ENCODE data around the gene ANGEL2. TPM values are rescaled to one million over a fixed set of nuclear protein-coding genes. Genes with fewer than 3 reads are reported as not detected.
"Not testable (repeated sequence)": the region's sequence is repeated elsewhere in the genome, so short reads cannot be mapped to it uniquely, and the experiment has no call there.

The ANGEL2 gene
- total RNA-seq, 8 experiments from 2014 or later: 37.3 to 72.6 (median 42.2) TPM

- ATAC-seq (replicated peaks in 6 of 8); H3K27ac ChIP-seq; in situ Hi-C loops (cut with MboI; ENCODE audit: low pct_unique_long_range_greater_than_20kb in 2 of 9, low sequenced_read_pairs in 9 of 9, unreplicated experiment in 9 of 9); H3K4me1 ChIP-seq (replicated peaks in 1 of 2); H3K4me3 ChIP-seq: not testable (repeated sequence)
- WGBS, 10 experiments: 33 to 100% (median 87%) methylated on average over 1 of the region's 1 CpG; no CpG with 5 or more reads in 4 of the 10 experiments
Observed at GRCh38 chr1:212964993-212965392, 50.7 kb downstream of the ANGEL2 start.

GRCh38 chr1:212964102-212964501 is 51.6 kb downstream of the ANGEL2 start:
- H3K27ac ChIP-seq: no peak overlapping the region
- in situ Hi-C loops (cut with MboI; ENCODE audit: low pct_unique_long_range_greater_than_20kb in 2 of 9, low sequenced_read_pairs in 9 of 9, unreplicated experiment in 9 of 9): no loop called here
- peaks cover 5 to 8% of the 10 kb centered on the region in 2 donors for H3K4me1 ChIP-seq (replicated peaks in 1 of 2)
- no peak overlapping the region for H3K4me3 ChIP-seq
- WGBS, 10 experiments: 50 to 100% (median 86%) methylated on average over 1 to 4 of the region's 6 CpGs; no CpG with 5 or more reads in 5 of the 10 experiments
- ATAC-seq (replicated peaks in 6 of 8): no peak

GRCh38 chr1:212962509-212962908 is 53.2 kb downstream of the ANGEL2 start:
- ATAC-seq (replicated peaks in 6 of 8): peak in 1 of 8 experiments; percentile 12
- 20 to 100% (median 98%) methylated on average over 1 to 5 of the region's 5 CpGs; no CpG with 5 or more reads in 4 of the 10 experiments for WGBS, 10 experiments
- in situ Hi-C loops (cut with MboI; ENCODE audit: low pct_unique_long_range_greater_than_20kb in 2 of 9, low sequenced_read_pairs in 9 of 9, unreplicated experiment in 9 of 9): no loop called here
- H3K4me3 ChIP-seq: no peak overlapping the region
- no peaks in the 10 kb centered on the region for H3K4me1 ChIP-seq (replicated peaks in 1 of 2)
- H3K27ac ChIP-seq: no peak overlapping the region

- Histone ChIP-seq H3K4me3 (no peak overlapping the region), H3K27ac (no peak overlapping the region), H3K4me1 (replicated peaks in 1 of 2) (no peaks in the 10 kb centered on the region)
- 50 to 100% (median 88%) methylated on average over 1 to 6 of the region's 6 CpGs for WGBS, 10 experiments
- ATAC-seq (replicated peaks in 6 of 8): no peak
- in situ Hi-C loops (cut with MboI; ENCODE audit: low pct_unique_long_range_greater_than_20kb in 2 of 9, low sequenced_read_pairs in 9 of 9, unreplicated experiment in 9 of 9): no loop called here
Observed at GRCh38 chr1:212960932-212961331, 54.7 kb downstream of the ANGEL2 start.

- no peak for ATAC-seq (replicated peaks in 6 of 8)
- Histone ChIP-seq H3K4me3 (no peak overlapping the region), H3K4me1 (replicated peaks in 1 of 2) (no peaks in the 10 kb centered on the region), H3K27ac (no peak overlapping the region)
- in situ Hi-C loops (cut with MboI; ENCODE audit: low pct_unique_long_range_greater_than_20kb in 2 of 9, low sequenced_read_pairs in 9 of 9, unreplicated experiment in 9 of 9): no loop called here
- 20 to 100% (median 89%) methylated on average over 1 to 15 of the region's 18 CpGs; no CpG with 5 or more reads in 3 of the 10 experiments for WGBS, 10 experiments
Observed at GRCh38 chr1:212959266-212960220, 56.1 kb downstream of the ANGEL2 start.

- Histone ChIP-seq H3K4me1 (replicated peaks in 1 of 2) (peaks cover 0 to 3% of the 10 kb centered on the region in 2 donors), H3K27ac (no peak overlapping the region), H3K4me3 (no peak overlapping the region)
- 50 to 100% (median 78%) methylated on average over 2 to 8 of the region's 10 CpGs; no CpG with 5 or more reads in 4 of the 10 experiments for WGBS, 10 experiments
- in situ Hi-C loops (cut with MboI; ENCODE audit: low pct_unique_long_range_greater_than_20kb in 2 of 9, low sequenced_read_pairs in 9 of 9, unreplicated experiment in 9 of 9): no loop called here
- peak in 5 of 8 experiments; percentile 33 to 79 (median 56) for ATAC-seq (replicated peaks in 6 of 8)
Observed at GRCh38 chr1:212958175-212958574, 57.5 kb downstream of the ANGEL2 start.

- in situ Hi-C loops (cut with MboI; ENCODE audit: low pct_unique_long_range_greater_than_20kb in 2 of 9, low sequenced_read_pairs in 9 of 9, unreplicated experiment in 9 of 9): no loop called here
- Histone ChIP-seq H3K4me3 (no peak overlapping the region), H3K4me1 (replicated peaks in 1 of 2) (peaks cover 6 to 9% of the 10 kb centered on the region in 2 donors), H3K27ac (no peak overlapping the region)
- no peak for ATAC-seq (replicated peaks in 6 of 8)
- 40 to 100% (median 97%) methylated on average over 1 to 6 of the region's 6 CpGs; no CpG with 5 or more reads in 3 of the 10 experiments for WGBS, 10 experiments
Observed at GRCh38 chr1:212957546-212957945, 58.1 kb downstream of the ANGEL2 start.

GRCh38 chr1:212955961-212956620 is 59.6 kb downstream of the ANGEL2 start:
- H3K4me3 ChIP-seq: no peak overlapping the region
- in situ Hi-C loops (cut with MboI; ENCODE audit: low pct_unique_long_range_greater_than_20kb in 2 of 9, low sequenced_read_pairs in 9 of 9, unreplicated experiment in 9 of 9): no loop called here
- no peak for ATAC-seq (replicated peaks in 6 of 8)
- peaks cover 13 to 17% of the 10 kb centered on the region in 2 donors for H3K4me1 ChIP-seq (replicated peaks in 1 of 2)
- H3K27ac ChIP-seq: no peak overlapping the region
- 0 to 100% (median 78%) methylated on average over 1 to 7 of the region's 8 CpGs; no CpG with 5 or more reads in 1 of the 10 experiments for WGBS, 10 experiments

- 44 to 100% (median 85%) methylated on average over 1 to 3 of the region's 3 CpGs; no CpG with 5 or more reads in 1 of the 10 experiments for WGBS, 10 experiments
- no peak for ATAC-seq (replicated peaks in 6 of 8)
- Histone ChIP-seq H3K4me3 (no peak overlapping the region), H3K27ac (no peak overlapping the region), H3K4me1 (replicated peaks in 1 of 2) (peaks cover 13 to 17% of the 10 kb centered on the region in 2 donors)
- in situ Hi-C loops (cut with MboI; ENCODE audit: low pct_unique_long_range_greater_than_20kb in 2 of 9, low sequenced_read_pairs in 9 of 9, unreplicated experiment in 9 of 9): no loop called here
Observed at GRCh38 chr1:212955098-212955497, 60.6 kb downstream of the ANGEL2 start.

- in situ Hi-C loops (cut with MboI; ENCODE audit: low pct_unique_long_range_greater_than_20kb in 2 of 9, low sequenced_read_pairs in 9 of 9, unreplicated experiment in 9 of 9): no loop called here
- 70 to 100% (median 93%) methylated on average over 3 to 6 of the region's 6 CpGs; no CpG with 5 or more reads in 2 of the 10 experiments for WGBS, 10 experiments
- Histone ChIP-seq H3K4me1 (replicated peaks in 1 of 2) (peaks cover 13 to 22% of the 10 kb centered on the region in 2 donors), H3K27ac (no peak overlapping the region), H3K4me3 (no peak overlapping the region)
- no peak for ATAC-seq (replicated peaks in 6 of 8)
Observed at GRCh38 chr1:212954514-212954913, 61.2 kb downstream of the ANGEL2 start.

GRCh38 chr1:212953321-212953720 is 62.3 kb downstream of the ANGEL2 start:
- Histone ChIP-seq H3K27ac (no peak overlapping the region), H3K4me3 (no peak overlapping the region), H3K4me1 (replicated peaks in 1 of 2) (peaks cover 13 to 22% of the 10 kb centered on the region in 2 donors)
- 33 to 100% (median 66%) methylated on average over 1 to 3 of the region's 3 CpGs; no CpG with 5 or more reads in 4 of the 10 experiments for WGBS, 10 experiments
- in situ Hi-C loops (cut with MboI; ENCODE audit: low pct_unique_long_range_greater_than_20kb in 2 of 9, low sequenced_read_pairs in 9 of 9, unreplicated experiment in 9 of 9): no loop called here
- ATAC-seq (replicated peaks in 6 of 8): no peak

- no peak for ATAC-seq (replicated peaks in 6 of 8)
- Histone ChIP-seq H3K4me3 (peak overlapping the region in 3 of 5 donors; percentile 64 to 76 (median 67)), H3K27ac (no peak overlapping the region), H3K4me1 (replicated peaks in 1 of 2) (peaks cover 13 to 22% of the 10 kb centered on the region in 2 donors)
- 30 to 90% (median 87%) methylated on average over 2 to 8 of the region's 8 CpGs; no CpG with 5 or more reads in 4 of the 10 experiments for WGBS, 10 experiments
- in situ Hi-C loops (cut with MboI; ENCODE audit: low pct_unique_long_range_greater_than_20kb in 2 of 9, low sequenced_read_pairs in 9 of 9, unreplicated experiment in 9 of 9): no loop called here
Observed at GRCh38 chr1:212952641-212952976, 63.1 kb downstream of the ANGEL2 start.
